GM20431 (cell line): ENCODE measurements around the gene CHRNA9.
"Not testable (repeated sequence)": the region's sequence is repeated elsewhere in the genome, so short reads cannot be mapped to it uniquely, and the experiment has no call there.

Experiments
- in situ Hi-C: fragments of 300-500 bp; cut with MseI, MboI; formaldehyde crosslinking; loops from one replicate; pipeline ENCODE4 v1.15.0; 2020; ENCODE audit warnings: low sequenced_read_pairs; ENCODE audit not compliant: unreplicated experiment

The CHRNA9 gene, protein sequence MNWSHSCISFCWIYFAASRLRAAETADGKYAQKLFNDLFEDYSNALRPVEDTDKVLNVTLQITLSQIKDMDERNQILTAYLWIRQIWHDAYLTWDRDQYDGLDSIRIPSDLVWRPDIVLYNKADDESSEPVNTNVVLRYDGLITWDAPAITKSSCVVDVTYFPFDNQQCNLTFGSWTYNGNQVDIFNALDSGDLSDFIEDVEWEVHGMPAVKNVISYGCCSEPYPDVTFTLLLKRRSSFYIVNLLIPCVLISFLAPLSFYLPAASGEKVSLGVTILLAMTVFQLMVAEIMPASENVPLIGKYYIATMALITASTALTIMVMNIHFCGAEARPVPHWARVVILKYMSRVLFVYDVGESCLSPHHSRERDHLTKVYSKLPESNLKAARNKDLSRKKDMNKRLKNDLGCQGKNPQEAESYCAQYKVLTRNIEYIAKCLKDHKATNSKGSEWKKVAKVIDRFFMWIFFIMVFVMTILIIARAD

DNA sequence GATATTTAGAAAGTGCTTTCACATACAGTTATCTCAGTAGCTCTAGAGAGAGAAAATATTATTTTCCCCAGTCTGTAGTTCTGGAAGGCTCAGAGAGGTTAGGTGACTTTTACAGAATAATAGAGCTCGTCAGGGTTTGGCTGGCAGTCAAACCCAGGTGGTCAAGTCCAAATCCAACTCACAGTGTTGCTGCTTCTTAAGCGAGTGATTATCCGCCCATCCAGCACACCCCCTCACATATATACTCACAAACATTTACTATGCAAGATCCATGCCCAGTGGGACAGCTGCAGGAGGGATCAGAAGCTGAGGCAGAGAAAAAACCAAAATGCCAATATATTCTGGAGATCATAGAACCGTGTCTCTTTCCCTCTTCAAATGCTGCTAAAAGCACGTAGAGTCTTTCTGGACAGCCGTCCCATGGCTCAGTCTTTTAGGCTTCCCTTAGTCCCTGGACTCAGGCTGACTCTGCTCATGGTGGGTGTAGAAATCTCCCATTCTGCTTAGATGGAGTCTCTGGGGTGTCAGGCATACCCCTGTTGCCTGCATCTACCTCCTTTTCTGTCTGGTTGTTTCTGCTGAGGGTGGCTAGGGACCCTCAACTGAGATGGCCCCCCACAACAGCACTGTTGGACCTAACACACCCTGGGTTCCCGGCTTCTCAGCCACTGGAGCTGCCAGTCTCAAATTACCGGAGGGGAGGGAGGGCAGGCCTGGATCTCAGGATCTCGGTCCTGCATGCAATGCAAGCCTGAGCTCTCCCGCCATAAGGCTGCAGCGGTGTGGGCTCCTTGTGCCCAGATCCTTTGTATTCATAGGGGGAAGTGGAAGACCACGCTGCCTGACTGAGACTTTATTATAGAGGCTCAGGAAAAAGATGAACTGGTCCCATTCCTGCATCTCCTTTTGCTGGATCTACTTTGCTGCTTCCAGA, at the start of gene CHRNA9:
CHRNA9 (plus strand) TSS at position 743 of the 934 bp plus-strand sequence; CDS start at position 878, 135 bp downstream.
- in situ Hi-C loops = loop anchor here (25.0 kb wide), 1 partner anchor 377 kb away; no protein-coding TSS in a partner anchor

DNA sequence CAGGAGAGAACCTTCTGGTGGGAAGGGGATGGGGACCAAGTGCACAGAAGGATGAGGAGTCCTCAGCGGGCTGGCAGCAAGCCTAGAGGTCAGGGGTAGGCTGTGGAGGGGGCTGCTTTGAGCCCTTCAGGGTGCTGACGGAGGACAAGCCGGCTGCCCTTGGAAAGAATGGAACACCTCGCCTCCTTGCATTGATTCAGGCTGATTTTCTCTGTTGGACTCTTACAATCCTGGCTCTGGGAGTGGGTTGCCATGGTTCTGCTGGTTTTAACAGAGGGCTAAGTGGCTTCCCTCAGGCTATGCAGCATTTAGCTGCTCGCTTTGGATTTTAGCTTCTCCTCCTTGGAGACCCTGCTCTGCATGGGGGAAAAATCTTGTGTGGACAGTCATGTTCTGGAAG, 49.4 kb upstream of the CHRNA9 start:
- in situ Hi-C loops = no loop called here

DNA sequence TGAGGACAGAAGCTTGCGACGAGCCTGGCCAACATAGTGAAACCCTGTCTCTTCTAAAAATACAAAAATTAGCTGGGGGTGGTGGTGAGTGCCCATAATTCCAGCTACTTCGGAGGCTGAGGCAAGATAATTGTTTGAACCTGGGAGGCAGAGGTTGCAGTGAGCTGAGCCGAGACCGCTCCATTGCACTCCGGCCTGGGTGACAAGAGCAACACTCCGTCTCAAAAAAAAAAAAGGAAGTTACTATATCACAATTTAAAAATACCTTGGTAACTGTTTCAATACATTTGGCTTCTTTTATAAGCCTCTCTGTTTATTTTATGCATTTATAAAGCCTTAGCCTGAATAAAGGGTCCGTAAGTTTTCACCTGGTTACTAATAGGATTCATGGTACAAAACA, 46.6 kb upstream of the CHRNA9 start:
- in situ Hi-C loops = no loop called here

DNA sequence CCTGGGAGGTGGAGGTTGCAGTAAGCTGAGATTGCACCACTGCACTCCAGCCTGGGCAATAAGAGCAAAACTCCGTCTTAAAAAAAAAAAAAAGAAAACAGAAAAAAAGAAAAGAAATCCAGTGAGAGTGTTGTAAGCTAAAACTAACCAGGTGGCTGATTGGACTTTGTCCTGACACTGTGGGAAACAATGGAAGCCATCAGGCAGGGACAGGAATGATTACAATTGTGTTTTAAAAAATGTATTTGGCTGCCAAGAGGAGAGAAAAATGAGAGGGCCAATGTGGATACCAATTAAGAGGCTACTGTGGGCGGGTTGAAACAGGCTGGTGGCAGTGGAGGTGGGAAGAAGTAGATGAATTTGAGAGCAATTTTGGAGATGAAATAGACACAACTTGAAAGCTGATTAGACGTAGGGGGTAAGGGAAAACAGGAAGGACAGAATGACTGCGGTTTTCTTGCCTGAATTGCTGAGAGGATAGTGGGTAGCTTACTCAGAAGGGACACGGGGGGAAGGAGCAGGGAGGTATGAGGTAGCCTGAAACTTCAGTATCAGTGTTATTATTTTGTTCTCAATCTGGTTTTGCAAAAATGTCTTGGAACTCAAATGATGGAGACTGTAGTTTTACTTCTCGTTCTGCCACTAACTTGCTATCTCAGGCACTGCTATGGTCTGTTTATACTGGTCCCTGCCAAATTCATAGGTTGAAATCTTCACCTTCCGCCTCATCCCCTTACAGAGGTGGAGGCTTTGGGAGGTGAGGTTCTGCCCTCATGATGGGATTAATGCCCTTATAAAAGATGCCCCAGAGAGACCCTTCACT, 45.6 kb upstream of the CHRNA9 start:
- in situ Hi-C loops = no loop called here

DNA sequence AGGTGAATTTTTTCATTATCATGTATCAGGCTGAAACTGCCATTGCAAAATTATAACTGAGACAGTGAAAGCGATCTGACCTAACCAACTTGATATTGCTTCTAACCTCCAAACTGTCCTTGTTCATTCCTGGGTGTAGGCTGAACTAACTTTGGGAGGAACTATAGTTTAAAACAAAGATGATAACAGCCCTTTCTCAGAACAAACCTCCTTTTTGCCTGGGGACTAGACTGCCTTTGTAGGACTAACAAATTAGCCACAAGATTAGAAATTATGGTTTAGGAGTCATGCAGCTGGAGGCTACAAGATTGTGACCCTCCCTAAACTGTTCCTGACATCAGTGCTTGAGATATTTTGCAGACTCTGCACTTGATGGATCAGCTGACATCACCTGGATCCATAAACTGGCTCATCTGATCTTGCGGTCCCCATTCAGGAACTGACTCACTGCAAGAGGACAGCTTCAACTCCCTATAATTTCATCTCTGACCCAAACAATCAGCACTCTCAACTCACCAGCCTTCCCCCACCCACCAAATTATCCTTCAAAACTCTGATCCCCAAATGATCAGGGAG, 44.4 kb upstream of the CHRNA9 start:
- in situ Hi-C loops = not testable (repeated sequence)

DNA sequence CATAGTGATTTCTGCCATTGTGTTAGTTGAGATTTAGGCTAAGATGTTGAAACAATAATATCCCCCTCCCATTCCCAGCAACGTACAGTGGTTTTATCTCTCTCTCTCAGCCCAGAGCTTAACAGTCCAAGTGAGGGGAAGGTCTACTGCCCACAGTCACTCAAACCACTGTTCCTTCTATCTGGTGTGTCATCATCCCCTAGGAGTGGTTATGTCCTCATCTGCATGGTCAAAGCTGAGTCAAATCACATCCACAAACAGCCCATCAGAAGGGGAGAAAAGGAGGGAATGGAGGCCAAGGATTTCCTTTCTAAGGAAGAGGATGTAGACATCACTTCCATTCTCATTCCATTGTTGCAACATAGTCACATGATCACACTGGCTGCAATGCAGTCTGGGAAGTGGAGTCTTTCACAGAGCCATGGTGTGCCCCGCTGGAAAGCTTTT, 42.8 kb upstream of the CHRNA9 start:
- in situ Hi-C loops = no loop called here

DNA sequence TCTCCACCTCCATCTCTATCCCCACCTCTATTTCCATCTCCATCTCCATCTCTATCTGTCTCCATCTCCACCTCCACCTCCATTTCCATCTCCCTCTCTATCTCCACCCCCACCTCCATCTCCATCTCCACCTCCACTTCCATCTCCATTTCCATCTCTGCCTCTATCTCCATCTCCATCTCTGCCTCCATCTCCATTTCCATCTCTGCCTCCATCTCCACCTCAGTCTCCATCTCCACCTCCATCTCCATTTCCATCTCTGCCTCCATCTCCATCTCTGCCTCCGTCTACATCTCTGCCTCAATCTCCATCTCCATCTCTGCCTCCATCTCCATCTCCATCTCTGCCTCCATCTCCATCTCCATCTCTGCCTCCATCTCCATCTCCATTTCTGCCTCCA, 40.8 kb upstream of the CHRNA9 start:
- in situ Hi-C loops = no loop called here

DNA sequence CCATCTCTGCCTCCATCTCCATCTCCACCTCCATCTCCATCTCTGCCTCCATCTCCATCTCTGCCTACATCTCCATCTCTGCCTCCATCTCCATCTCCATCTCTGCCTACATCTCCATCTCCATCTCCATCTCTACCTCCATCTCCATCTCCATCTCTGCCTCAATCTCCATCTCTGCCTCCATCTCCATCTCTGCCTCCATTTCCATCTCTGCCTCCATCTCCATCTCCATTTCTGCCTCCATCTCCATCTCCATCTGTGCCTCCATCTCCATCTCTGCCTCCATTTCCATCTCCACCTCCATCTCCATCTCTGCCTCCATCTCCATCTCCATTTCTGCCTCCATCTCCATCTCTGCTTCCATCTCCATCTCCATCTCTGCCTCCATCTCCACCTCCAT, 40.1 kb upstream of the CHRNA9 start:
- in situ Hi-C loops = not testable (repeated sequence)

DNA sequence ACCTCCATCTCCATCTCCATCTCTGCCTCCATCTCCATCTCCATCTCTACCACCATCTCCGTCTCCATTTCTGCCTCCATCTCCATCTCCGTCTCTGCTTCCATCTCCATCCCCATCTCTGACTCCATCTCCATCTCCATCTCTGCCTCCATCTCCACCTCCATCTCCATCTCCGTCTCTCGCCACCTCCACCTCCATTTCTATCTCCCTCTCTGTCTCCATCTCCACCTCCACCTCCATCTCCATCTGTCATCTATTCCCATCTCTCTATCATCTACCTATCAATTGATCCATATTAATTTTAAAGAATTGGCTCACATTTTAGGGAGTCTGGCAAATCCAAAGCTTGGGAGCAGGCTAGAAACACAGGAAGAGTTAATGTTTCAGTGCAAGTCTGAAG, 39.6 kb upstream of the CHRNA9 start:
- in situ Hi-C loops = no loop called here

DNA sequence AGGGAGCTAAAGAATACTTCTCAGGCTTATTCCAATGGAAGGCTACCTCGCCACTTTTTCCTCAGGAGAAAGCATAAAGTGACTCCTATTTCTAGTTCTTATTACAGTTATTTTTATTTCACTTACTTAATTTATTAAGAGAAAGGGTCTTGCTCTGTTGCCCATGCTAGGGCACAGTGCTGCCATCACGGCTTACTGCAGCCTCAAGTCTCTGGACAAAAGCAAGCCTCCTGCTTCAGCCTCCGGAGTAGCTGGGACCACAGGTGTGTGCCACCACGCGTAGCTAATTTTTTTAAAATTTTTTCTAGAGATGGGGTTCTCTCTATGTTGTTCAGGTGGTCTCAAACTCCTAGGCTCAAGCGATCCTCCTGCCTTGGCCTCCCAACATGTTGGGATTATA, 36.0 kb upstream of the CHRNA9 start:
- in situ Hi-C loops = no loop called here

DNA sequence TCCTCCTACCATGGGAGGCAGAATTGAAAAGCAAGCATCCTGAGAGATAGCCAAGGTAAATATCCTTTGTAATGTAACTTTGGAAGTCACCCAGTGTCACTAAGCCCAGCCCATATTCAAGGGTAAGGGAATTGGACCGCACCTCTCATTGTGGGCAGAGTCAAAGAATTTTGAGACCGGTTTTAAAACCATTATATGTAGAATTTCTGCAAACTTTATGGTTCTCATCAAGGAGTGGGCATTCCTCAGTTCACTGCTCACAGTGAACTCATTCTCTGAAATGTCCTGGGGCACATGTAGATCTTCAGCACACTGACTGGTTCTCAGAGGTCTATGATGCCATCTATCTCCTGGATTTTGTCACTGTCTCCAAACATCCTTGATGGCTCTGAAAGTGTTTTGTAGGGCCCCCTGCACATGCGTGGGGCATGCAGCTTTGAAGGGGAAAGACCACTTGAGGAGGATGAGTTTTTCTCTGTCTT, 35.3 kb upstream of the CHRNA9 start:
- in situ Hi-C loops = loop anchor here (25.0 kb wide), 1 partner anchor 138 kb away; no protein-coding TSS in a partner anchor

DNA sequence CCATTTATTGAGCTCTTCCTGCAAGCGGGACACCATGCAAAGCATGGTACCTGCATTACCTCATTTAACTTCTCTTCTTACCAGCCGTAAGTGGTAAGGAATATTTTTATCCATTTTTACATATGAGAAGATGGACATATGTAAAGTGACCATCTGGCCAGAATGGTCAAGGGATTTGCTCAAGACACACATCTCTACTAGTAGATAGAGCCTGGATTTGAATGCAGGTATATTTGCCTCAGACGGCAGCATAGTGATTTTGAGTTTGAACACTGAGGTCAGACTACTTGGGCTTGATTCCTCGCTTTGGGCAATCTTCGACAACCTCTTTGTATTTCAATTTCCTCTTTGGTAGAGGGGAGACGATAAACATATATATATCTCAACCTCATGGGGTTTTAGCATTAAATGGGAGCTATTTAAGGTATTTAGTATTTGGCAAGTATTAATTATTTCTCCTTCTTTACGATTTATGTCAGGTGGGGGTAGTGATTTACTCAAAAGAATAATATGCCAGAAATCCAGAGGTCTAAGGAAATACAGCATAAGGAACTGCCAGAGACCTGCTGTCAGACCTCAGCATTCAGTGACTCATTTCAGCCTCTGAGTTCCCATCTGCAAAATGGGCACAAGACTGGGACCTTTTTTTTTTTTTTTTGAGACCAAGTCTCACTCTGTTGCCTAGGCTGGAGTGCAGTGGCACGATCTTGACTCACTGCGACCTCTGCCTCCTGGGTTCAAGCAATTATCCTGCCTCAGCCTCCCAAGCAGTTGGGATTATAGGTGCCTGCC, 34.6 kb upstream of the CHRNA9 start:
- in situ Hi-C loops = loop anchor here (25.0 kb wide), 1 partner anchor 138 kb away; no protein-coding TSS in a partner anchor

DNA sequence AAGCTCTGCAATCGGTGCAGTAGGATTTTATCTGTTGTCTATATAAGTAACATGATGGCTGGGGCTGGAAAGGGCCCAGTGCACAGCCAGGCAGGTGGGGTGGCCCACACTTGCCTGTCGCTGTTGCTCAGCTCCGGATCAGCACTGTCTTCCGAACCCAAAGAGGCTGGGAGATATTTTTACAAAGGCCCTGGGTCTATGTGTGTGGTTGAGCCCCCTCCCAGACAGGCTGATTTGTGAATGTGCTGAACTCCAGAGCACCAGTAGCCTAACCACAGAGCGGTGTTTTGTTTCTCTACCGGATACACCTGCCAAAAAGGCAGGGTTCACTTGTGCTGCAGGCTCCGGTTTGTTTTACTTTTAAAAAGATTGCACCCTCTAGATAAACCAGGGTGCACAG, 33.5 kb upstream of the CHRNA9 start:
- in situ Hi-C loops = loop anchor here (25.0 kb wide), 1 partner anchor 139 kb away; no protein-coding TSS in a partner anchor

DNA sequence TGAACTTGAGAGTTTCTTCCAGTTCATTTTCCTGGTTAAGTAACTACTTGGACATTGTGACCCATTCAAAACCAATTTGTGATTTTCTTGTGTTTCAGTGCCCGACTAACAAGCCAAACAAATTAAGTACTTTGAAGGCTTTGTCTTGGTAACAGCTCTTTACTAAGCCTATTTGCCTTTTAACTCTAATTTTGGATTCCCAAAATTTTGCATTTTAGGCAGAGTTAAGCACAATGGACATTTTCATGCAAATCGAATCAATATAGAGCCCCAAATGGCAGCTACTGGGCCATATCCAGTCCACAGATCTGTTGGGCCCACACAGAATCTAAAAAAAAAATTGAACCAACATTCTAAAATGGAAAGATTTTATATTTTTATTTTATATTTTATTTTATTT, 31.4 kb upstream of the CHRNA9 start:
- in situ Hi-C loops = loop anchor here (25.0 kb wide), 1 partner anchor 141 kb away; no protein-coding TSS in a partner anchor

DNA sequence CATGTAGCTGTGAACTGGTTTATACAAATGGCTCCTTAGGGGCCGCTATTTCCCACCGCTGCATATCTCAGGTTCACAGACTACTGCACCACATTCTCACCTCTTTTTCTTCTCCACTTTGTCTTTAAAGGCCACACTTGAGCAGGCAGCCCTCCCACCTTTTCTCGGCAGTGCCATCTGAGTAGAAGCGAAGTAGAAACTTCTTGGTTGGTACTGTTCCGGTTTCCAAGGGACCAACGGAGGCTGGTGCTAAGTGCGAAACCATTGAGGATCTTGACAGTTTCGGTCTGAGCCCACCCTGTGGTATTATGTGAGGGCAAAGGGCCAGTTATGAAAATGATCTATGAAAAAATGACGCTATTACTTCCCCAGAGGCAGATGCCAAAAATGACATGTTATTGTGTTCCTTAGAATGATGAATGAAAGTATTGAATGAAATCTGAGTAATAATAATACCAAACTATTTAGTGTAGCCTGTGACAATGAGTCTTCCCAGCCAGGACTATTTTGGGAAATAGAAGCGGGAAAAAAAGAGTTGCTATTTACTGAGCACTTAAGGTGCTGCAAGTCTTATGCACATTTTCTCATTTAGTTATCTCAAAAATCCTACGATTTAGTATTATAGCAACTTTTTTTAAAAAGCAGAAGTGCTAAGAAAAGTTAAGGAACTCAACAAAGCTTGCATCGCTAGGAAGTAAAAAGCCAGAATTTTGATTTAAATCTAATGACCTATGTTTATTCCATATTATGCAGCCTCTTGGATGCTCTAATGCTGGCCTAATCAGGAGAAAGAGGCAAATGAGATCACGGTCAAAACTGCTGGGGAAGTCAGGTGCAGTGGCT, 29.6 kb upstream of the CHRNA9 start:
- in situ Hi-C loops = loop anchor here (25.0 kb wide), 1 partner anchor 143 kb away; no protein-coding TSS in a partner anchor

DNA sequence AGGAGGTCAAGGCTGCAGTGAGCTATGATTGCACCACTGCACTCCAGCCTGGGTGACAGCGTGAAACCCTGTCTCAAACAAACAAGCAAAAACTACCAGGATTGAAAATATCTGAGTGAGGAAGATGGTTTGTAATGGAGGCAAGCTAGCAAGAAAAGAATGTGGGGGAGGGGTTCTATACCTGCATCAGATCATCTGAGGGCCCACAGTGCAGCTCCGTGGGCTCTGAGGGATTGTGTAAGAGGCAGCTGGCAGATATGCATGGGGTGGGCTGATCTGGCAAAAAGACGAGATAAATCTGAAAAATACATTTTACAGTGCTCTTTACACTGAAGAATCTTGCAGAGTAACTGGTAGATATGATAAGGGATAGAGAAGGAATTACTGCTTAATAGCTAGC, 28.9 kb upstream of the CHRNA9 start:
- in situ Hi-C loops = loop anchor here (25.0 kb wide), 1 partner anchor 144 kb away; no protein-coding TSS in a partner anchor

DNA sequence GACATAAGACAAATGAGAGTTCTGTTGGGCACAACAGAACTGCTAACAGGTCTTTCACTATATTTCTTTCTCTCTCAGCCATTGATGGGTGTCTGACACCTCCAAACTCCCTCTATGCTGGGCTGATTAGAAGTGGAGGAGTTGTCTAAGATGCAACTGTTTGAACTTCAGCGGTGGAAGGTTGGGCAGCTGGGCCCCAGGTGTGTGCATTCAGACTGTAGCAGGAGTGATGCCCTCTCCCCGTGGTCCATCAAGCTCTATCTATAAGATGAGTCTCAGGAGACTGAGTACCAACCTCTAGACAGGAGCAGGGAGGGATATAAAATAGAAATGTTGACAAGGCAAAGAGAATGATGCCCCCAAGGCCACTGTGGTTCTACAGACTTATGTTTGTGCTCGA, 28.2 kb upstream of the CHRNA9 start:
- in situ Hi-C loops = loop anchor here (25.0 kb wide), 1 partner anchor 145 kb away; no protein-coding TSS in a partner anchor
